GM18526 (cell line): ENCODE measurements around the gene MPP2.

ENCODE experiments used
- POLR2A ChIP-seq: IDR thresholded peaks from 3 replicates; pipeline ENCODE4 v1.6.1; 2011; ENCODE audit not compliant: insufficient read length; ENCODE audit errors: extremely low read depth

Gene MPP2

DNA sequence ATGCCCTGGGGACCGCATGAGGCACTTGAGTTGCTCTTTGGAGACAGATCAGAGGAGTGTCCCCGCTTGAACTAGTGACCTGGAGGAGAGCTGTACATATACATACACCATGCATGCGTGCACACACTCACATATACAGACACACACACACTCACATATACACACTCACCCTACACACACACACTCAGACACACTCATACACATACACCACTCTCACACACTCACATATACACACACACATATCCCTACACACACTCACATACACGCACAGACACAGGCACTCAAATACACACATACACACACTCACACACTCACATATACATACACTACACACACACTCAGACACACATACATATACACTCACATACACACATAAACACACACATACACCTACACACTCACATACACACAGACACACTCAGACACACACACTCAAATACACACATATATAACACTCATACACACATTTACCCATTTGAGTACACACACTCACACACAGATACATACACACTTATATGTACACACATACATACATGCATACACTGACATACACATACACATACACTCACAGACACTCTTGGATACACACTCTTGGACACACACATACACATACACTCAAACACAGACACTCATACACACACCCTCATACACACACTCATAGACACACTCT, 5.4 kb upstream of the MPP2 start:
- TF ChIP-seq POLR2A, result no peak

DNA sequence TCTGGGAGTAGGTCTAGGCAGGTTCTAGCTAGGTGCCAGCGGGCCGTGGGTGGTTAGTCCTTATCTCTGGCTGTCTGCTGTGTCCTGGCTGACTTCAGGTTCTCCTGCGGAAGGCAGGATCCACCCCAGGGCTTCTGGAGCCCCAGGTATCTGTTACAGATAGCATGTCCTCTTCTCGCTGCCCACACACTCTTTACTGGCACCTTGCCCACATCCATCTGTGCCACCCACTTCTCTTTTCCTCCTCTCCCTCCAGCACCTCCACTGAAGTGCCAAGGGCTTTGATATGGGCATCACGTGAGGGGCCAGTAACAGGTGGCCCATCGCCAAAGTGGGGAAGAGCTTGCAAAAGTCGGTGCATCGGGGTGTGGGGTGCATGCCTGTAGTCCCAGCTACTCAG, 4.6 kb upstream of the MPP2 start:
- no peak for TF ChIP-seq POLR2A

DNA sequence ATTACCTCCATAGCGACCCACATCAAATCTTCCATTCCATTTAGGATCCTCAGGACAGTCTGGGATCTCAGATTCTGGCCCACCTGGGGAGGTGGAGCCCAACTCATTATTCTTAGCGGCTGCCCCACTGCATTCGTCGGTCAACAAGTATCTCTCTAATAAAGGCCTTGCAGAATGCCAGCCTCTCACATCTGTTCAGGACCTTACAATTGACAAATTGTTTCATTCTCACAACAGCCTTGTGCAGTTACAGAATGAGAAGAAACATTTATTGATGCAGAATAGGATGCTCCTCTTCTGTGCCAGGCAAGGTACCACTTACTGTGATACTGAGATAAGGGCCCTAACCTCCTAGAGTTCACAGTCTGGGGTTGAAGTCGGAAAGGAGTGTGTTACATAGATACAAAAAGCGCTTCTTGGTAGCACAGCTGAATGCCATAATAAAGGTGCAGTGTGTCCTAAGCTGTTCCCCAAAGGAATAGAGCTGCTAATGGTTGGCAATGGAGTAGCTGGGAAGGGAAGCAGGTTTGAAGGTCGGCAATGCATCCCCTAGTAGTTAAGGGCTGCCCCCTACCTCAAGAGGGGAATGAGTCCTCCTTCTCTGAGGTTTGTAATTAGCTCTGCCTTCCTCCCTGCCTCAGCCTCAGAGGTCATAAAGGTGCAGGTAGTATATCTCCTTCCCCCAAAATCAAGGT, 2.3 kb upstream of the MPP2 start:
- TF ChIP-seq POLR2A, result no peak

DNA sequence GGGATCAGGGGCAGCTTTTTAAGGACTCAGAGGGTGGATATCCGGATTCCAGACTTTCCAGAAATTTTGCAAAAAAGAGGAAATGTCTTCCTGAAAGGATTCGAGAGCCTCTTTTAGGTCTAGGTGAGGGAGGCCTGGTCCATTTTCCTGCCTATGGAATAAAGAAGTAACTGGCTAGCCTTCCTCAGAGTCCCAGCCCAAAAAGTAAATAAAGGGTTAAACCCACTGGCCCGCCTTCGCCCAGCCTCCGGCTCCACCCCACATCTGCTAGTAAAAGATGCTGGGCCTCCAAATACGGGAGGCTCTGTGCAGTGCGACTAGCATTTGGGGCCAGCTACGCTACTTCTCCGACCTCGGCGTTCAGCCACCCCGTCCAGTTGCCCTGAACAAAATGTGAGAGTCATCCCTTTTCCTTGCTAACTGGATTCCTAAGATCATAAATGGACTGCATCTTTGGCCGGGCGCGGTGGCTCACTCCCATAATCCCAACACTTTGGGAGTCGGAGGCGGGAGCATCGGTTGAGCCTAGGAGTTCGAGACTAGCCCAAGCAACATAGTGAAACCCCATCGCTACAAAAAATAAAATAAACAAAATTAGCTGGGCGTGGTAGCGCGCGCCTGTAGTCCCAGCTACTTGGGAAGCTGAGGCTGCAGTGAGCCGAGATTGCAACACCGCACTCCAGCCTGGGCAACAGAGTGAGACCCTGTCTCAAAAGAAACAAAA, 824 bp upstream of the MPP2 start:
- no peak for TF ChIP-seq POLR2A

DNA sequence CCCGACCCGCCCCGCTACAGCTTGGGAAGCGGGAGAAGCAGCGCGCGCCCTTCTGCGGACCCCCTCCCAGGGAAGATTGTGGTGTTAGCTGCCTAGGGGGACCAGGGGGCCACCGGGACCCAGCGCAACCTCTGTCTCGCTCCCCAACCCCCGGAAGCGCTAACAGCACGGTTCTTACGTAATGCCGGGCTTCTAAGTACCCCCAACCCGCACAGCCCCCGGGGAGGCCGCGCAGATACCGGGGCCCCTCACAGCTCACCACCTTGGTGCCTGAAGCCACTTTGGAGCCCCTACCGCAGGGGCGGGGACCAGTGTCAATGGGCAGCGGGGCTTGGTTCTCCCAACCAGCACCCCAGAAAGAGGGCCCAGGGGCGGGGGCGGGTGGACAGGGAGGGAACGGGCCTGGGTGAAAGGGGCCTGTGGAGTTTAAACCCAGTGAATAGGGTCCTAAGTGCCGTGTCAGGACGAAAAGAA, 348 bp downstream of the MPP2 start:
- no peak for TF ChIP-seq POLR2A

DNA sequence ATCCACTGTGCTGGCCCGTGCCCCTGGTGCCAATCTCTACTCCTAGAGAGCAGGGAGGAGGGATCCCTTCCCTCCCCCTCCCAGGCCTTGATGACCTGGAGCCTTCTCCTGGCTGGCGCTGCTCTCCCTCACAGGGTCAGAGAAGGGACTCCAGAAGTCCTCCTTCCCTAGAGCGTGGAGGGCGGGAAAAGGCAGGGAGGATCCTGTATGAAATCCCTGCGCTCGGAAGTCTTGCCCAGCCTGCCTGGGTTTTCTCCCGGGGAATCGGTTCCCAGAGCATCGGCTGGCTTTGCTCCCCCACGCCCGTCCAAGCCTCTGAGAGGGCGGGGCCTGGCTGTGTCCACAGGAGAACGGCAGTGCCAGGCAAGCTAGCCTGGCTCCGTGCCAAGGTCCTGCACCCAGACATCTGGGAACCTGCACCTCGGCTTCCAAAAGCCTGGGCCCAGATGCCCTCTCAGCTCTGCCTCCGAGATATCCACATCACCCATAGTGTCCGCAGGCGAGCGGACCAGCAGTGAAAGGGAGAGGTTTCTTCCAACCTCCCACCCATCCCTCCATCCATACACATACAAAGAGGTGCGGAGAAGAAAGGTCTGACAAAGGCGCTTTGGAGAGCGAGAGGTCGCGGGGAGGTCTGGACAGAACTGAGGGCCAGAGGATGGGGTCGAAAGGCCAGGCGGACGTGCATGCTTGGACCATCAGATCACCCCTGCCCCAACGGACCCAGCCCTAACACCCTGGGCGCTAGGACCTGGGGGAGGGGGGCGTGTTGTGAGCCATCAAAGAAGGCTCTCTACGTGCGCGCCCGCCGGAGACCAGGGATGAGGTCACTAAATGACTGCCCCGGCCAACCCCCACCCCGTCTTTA, 1.1 kb downstream of the MPP2 start:
- TF ChIP-seq POLR2A, result no peak

DNA sequence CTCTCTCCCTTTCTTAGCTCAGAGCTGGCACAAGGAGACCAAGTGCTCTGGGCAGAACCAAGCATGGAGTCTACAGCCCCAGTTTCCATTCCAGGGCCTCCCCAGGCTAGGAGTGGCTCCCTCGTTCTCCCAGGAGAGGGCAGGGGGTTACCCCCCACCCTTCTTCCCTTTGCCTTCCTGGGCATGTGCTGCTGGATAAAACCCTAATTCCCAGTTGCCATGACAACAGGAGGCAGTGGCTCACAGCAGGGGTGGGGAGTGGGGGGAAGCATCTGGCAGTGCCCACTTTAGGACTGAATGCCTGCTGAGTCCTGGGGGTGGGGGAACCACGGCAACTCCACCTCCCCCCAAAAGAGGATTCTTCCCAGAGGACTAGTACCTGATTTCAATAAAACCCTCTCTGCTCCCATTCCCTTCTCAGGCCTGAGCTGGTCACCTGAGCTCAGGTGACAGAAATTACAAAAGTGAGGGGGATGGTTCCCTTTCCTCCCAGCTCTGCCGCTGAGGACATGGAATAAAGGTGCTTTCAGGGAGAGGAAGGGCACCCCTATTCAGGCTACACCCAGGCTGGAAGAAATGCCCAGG, 1.8 kb downstream of the MPP2 start:
- TF ChIP-seq POLR2A, result no peak

DNA sequence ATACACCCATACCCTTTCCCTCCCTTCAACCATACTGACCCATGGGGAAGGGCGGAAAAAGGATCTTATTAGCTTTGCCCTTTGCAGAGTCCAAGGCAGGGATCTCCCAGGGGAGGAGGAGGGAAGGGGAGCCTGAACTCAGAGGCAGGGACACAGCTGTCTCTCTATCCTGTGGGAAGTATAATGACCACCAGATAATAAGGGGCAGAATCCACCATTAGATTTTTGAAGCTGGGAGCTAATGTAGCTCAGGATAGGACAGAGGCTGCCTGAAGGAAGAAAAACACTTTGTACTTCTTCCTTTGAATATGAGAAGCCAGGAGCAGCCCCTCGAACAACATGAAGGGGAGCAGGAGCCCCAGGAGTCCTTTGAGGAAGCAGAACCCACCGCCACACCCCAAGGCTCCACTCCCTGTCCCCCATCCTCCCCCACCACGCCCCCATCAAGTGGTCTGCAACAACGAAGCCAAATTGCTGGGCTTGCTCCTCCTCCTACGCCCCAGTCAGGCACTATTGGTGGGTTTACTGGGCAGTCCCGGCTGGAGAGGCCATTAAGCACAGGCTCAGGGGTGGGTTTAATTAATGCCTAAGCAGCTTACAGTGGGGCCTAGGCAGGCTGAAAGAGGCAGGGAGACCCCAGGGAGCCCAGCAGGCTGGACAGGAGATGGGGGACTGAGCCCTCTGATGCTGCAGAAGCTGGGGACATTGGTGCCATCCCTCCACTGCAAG, 5.3 kb downstream of the MPP2 start:
- TF ChIP-seq POLR2A, result no peak

DNA sequence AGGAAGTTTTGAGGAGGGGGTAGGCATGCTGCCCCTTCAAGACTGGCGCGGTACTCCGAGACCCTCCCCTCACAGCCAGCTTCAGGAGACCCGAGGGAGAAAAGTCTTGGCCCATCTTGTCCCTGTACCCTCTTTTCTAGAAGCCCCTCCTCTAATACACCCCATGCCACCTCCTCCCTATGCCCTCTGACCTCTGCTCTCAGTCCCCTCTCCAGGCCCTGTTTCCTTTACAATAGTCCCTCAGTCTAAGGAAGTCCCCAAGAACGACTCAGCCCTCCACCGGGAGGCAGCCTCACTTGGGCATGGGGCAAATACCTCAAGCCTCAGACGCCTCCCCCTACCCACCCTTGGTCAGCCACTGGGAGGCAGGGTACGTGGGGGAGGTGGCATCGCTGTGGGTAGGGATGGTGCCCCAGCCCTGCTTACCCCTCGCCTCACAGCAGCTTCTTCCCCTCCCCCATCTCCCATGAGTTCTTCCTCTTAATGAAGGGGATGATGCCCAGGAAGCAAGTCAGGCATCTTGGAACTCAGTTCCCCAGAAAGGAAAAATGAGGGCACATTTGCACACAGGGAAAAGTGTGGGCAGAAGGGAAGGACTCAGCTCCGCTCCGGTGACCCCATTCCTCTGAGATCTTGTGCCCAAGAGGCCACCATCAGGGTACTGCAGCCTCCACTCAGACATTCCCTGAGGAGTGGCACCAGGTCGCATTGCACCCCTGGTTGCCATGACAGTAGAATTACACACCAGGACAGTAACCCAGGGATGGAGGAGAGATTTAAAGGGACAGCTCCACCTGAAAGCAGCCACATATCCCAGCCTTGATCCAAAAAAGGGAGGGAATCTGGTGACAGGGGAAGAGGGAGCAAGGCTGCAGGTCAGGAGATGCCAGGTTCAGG, 6.2 kb downstream of the MPP2 start:
- TF ChIP-seq POLR2A, result no peak

DNA sequence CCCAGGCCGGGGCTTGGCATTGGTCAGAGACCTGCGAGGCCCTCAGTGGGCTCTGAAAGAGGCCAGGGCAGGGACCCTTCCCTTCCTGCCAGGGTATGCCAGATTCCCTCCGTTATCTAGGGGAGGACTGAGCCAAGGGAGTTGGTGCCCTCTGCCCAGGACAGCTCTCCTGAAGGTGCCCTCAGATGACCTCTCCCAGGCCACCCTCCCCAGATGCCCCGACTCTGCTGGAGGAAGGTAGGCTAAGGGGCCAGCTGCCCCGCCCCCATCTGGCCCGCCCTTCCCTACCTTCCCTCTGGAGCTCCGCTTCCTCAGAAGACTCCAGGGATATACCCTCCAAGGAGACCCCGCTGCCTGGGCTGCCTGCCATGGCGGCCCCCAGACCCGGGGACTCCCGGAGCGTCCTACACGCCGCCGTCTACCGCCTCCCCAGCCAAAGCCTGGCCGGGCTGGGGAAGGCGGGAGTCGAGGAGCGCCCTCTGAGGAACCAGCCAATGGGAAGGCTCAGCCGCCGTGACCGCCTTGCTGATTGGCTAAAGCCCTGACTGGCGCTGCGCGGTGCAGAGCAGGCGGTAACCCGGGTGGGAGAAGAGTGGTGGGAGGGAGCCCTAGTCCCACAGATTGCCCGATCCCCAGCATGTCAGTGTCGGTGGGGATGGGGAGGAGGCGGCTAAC, 7.0 kb downstream of the MPP2 start:
- TF ChIP-seq POLR2A, result no peak

DNA sequence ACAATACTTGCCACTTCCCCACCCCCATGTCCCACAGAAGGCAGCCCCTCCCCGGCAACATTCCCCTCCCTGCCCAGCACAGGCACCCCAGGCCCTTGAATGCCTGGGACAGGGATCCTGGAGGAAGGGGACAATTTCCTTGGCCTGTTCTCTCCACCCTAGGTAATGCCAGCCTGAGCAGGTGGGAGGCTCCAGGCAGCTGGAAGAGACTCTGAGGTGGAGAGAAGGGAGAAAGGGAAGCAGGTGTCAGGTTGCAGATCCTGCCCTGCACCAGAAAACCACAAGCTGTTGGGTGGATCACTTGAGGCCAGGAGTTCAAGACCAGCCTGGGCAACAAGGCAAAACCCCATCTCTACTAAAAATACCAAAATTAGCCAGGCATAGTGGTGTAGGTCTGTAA, 8.9 kb downstream of the MPP2 start:
- no peak for TF ChIP-seq POLR2A

DNA sequence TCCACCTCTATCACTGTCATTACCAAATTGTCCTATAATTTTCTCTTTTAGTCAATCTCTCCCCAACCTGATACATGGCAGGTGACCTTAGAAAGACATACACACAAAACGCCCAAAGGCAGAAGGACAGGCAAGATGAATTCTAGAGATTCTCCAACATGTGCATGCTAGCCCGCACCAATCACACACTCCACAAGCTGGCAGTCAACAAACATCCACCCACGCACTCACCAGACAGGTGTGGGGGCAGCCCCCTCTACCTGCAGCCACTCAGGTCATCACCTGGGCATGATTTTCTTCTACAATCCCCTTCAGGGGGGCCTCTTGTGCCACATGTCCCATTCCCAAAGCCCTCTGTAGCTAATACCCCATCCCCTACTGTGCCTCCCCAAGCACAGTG, 9.5 kb downstream of the MPP2 start:
- no peak for TF ChIP-seq POLR2A

DNA sequence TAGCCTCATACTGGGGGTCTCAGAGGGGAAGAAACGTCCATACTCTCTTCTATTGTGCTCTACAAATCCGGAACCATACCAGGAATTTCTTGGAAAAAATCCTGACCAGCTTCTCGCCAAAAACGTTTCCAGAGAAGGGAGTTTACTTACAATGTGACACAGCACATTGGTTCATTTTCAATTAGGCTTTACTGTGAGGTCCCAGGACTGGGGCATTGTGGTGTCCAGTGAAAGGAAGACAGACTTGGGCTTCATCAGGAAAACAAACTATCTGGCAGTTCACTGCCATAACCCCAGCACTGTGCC, 14.7 kb downstream of the MPP2 start:
- TF ChIP-seq POLR2A, result no peak
